Cerebellar cortex (tissue), 1 donor: ENCODE results near the gene TMEM143.
A peak's percentile ranks its signal among the peaks of the same experiment; 100 is the strongest.
"Not testable (repeated sequence)": the region's sequence is repeated elsewhere in the genome, so short reads cannot be mapped to it uniquely, and the experiment has no call there.

Source experiments
- DNase-seq: peaks from one replicate; pipeline ENCODE4 v3.0.0-alpha.2; 2015; ENCODE audit warnings: low spot score

TMEM143 gene

GRCh38 chr19:48391100-48392005 lies 27.6 kb upstream of the TMEM143 start, which contains the start of gene KDELR1:
KDELR1 (minus strand) TSS chr19:48391551; CDS start chr19:48391358, 193 bp downstream.
- DNase-seq, result peak; percentile 82

- peak; percentile 48 for DNase-seq
Measured at GRCh38 chr19:48390188-48391099, 26.7 kb upstream of the TMEM143 start.

- DNase-seq, result no peak
Measured at GRCh38 chr19:48386981-48387380, 23.2 kb upstream of the TMEM143 start.

- DNase-seq, result no peak
Measured at GRCh38 chr19:48385461-48386087, 21.8 kb upstream of the TMEM143 start.

GRCh38 chr19:48382286-48382685 lies 18.5 kb upstream of the TMEM143 start:
- no peak for DNase-seq

GRCh38 chr19:48381178-48381950 lies 17.6 kb upstream of the TMEM143 start:
- peak; percentile 41 for DNase-seq

- DNase-seq, result no peak
Measured at GRCh38 chr19:48379058-48379457, 15.3 kb upstream of the TMEM143 start.

- no peak for DNase-seq
Measured at GRCh38 chr19:48378194-48378570, 14.4 kb upstream of the TMEM143 start.

DNA sequence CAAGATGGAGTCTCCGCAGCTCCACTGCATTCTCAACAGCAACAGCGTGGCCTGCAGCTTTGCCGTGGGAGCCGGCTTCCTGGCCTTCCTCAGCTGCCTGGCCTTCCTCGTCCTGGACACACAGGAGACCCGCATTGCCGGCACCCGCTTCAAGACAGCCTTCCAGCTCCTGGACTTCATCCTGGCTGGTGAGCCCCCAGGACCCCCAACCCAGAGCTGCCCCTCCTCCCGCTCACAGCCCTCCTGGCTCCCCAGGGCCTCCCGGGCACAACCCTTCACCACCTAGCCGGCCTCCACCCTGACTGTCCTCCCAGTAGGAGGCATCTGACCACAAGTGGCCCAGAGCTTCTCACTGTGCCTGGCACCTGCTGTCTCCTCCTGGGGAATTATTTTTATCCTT lies 9.8 kb upstream of the TMEM143 start:
- DNase-seq, result no peak

DNA sequence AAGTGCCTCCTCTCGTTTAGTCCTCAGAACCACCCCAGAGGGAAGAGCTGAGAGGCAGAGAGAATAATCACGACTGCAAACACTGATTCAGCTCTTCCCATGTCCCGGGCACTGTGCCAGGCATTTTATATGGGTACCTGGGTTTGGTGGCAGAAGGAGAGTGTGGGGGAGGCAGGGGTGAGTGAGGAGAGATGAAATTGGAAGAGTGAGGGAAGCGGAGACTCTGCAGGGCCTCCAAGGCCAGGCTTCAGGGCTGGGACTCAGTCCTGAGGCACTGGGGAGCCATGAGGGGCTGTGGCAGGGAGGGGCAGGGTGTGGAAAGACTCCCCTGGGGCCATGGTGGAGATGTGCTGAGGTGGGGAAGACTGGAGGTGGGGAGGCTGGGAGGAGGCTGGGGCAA lies 9.2 kb upstream of the TMEM143 start:
- peak; percentile 54 for DNase-seq

DNA sequence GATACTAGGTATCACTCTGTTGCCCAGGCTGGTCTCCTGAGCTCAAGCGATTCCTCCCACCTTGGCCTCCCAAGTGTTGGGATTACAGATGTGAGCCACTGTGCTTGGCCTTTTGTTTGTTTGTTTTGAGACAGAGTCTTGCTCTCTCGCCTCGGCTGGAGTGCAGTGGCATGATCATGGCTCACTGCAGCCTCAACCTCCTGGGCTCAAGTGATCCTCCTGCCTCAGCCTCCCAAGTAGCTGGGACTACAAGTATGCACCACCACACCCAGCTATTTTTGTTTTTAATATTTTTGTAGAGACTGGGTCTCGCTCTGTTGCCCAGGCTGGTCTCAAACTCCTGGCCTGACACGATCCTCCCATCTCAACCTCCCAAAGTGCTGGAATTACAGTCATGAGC lies 8.0 kb upstream of the TMEM143 start:
- DNase-seq, result not testable (repeated sequence)

GRCh38 chr19:48371367-48371766 lies 7.6 kb upstream of the TMEM143 start:
- DNase-seq, result no peak

DNA sequence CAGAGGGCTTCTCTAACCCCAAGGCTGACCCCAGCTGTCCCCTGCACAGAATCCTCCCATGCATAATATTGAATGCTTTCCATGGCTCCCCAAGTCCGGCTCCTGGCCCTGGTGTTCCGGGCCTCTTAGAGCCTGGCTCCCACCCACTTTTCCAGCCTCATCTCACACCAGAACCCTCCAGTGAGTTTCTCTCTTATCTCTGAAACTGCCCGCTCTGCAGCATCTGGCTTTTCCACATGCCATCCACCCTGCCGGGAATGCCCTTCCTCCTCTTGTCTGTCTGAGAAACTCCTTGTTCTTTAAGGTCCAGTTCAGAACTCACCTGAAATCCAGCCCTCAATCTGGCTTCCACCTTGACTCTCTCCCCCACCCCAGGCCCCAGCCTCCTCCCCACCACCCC lies 7.2 kb upstream of the TMEM143 start:
- no peak for DNase-seq

- no peak for DNase-seq
Measured at GRCh38 chr19:48368936-48369335, 5.2 kb upstream of the TMEM143 start.

GRCh38 chr19:48367855-48368254 lies 4.1 kb upstream of the TMEM143 start:
- no peak for DNase-seq

DNA sequence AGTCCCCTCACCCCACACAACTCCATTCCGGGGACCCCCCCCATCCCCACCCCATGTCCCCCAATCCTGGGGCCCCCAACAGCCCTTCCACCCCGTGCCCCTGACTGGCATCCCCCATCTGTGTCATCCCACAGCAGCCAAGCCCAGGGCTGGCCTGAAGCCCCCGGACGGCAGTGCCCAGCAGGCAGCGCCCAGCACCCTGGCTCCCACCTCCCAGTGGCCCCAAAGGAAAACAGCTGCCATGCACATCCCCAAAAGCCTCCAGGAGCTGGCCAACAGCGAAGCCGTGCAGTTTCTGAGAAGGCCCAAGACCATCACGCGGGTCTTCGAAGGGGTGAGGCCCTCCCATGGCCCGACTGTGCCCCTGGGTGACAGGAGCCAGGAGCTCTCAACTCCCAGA lies 1.9 kb upstream of the TMEM143 start:
- no peak for DNase-seq

DNA sequence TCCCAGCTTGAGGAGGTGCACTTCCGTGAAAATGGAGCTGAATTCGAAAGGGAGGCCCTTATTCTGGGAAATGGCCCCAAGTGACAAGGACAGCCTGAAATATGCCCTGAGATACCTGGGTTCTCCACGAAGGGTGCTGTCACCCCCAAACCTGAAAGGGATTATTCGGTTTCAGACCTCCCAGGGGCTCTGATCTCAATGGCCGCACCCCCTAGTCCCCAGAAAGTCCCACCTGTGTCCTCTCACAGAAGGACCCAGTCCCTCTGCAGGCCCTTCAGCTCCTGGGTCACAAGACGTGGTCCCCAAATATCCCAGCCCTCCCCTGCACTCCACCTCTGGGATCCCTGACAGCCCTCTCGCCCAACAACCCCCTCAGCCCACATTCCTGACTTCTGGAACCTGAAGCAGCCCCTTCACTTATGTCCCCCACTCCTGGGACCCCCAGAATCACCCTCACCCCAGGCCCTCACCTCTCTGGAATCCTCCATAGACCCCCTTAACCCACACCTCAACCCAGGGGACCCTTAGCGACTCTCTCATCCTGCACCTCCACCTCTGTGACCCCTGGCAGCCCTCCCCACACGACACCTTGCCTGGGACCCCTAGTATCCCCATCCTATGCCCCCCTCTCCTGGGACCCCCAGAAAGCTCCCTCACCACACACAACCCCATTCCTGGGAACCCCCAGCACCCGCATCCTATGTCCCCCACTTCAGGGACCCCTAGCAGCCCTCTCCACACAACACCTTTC lies 1.0 kb upstream of the TMEM143 start:
- DNase-seq, result no peak

- no peak for DNase-seq
Measured at GRCh38 chr19:48363500-48363809, 285 bp downstream of the TMEM143 start.

DNA sequence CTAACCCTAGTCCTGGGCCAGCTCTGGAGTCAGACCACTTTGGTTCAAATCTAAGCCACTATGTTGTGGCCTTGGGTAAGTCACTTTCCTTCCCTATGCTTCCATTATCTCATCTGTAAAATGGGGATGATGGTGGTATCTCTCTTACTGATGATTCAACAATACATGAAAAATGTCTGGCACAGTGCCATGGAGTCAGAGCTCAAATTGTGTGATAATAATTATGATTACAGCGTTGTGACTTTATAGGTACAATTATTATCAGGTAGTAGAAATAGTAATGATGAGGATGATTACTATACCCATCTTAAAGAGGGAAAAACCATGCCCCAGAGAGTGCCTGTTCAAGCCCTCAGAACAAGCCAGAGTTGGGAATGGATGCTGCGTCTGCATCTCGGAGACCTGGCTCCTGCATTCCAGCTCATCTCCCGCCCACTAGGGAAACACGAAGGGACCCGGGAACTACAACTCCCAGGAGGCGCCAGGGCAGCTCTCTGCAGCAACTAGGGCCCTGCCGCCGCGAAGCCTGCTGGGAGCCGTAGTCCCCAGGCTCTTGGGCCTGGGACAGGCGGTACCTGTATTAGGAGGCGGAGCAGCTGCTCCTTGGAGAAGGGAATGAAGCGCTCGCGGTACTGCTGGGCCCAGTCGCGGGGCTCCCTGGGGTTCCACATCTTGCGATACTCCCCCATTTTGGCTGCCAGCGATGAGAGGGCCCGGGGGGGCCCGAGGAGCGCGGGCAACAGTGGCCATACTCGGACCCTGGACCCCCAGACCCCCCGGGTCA lies 832 bp downstream of the TMEM143 start:
- peak; percentile 99 for DNase-seq

GRCh38 chr19:48361912-48362311 lies 1.8 kb downstream of the TMEM143 start:
- DNase-seq, result no peak
